GM23338 (cell line): Measurements from ENCODE around the gene SDHB. TPM values are rescaled to one million over a fixed set of nuclear protein-coding genes. Genes with fewer than 3 reads are reported as not detected.
"Not testable (repeated sequence)": the region's sequence is repeated elsewhere in the genome, so short reads cannot be mapped to it uniquely, and the experiment has no call there.

ENCODE experiments used
- ATAC-seq: fragments of 200-7000 bp; cut with Tn5 transposase; 3 replicates; pipeline ENCODE4 v1.9.1; 2020
- DNase-seq: peaks from one replicate; pipeline ENCODE4 v3.0.0-alpha.2; 2015; ENCODE audit warnings: low spot score
- H2AFZ ChIP-seq: fragments of 200-600 bp; sonication (generic); 2 replicates; pipeline ENCODE4 v1.8.0; 2016; ENCODE audit warnings: antibody characterized with exemption, mild to moderate bottlenecking, moderate library complexity
- H3F3A ChIP-seq: fragments of 200-600 bp; sonication (generic); replicated peaks from 2 replicates; pipeline ENCODE4 v1.8.0; 2017; ENCODE audit warnings: antibody characterized with exemption, mixed run types, low read depth
- H3K27ac ChIP-seq: fragments of 200-600 bp; sonication (generic); 2 replicates; pipeline ENCODE4 v1.6.1; 2016; ENCODE audit warnings: low read depth
- H3K27me3 ChIP-seq: fragments of 200-600 bp; sonication (generic); 2 replicates; pipeline ENCODE4 v1.8.0; 2016; ENCODE audit warnings: mild to moderate bottlenecking, mixed run types, moderate library complexity; ENCODE audit not compliant: insufficient read depth
- H3K36me3 ChIP-seq: fragments of 200-600 bp; sonication (generic); 2 replicates; pipeline ENCODE4 v1.8.0; 2016; ENCODE audit warnings: mild to moderate bottlenecking; ENCODE audit not compliant: insufficient read depth
- H3K4me1 ChIP-seq: fragments of 200-600 bp; sonication (generic); 2 replicates; pipeline ENCODE4 v1.8.0; 2016; ENCODE audit warnings: mild to moderate bottlenecking, moderate library complexity; ENCODE audit not compliant: insufficient read depth
- H3K4me2 ChIP-seq: fragments of 200-600 bp; sonication (generic); 2 replicates; pipeline ENCODE4 v1.7.1; 2017; ENCODE audit warnings: mixed run types
- H3K4me3 ChIP-seq: fragments of 200-600 bp; sonication (generic); 2 replicates; pipeline ENCODE4 v1.6.1; 2016; ENCODE audit warnings: mixed run types
- H3K79me2 ChIP-seq: fragments of 200-600 bp; sonication (generic); replicated peaks from 2 replicates; pipeline ENCODE4 v1.8.0; 2017; ENCODE audit warnings: mild to moderate bottlenecking; ENCODE audit not compliant: insufficient read depth
- H3K9me2 ChIP-seq: fragments of 200-600 bp; sonication (generic); 2 replicates; pipeline ENCODE4 v1.8.0; 2017; ENCODE audit not compliant: insufficient read depth
- H4K20me1 ChIP-seq: fragments of 200-600 bp; sonication (generic); replicated peaks from 2 replicates; pipeline ENCODE4 v1.8.0; 2017; ENCODE audit warnings: mild to moderate bottlenecking; ENCODE audit not compliant: insufficient read depth
- H3K27ac Mint-ChIP-seq: 2 replicates; pipeline ENCODE4 v1.8.0; 2020; ENCODE audit warnings: inconsistent platforms, mild to moderate bottlenecking, moderate library complexity, mixed read lengths
- H3K27me3 Mint-ChIP-seq: 3 replicates; pipeline ENCODE4 v1.8.0; 2022; ENCODE audit warnings: low read depth, mild to moderate bottlenecking, moderate library complexity, mixed read lengths, inconsistent platforms; ENCODE audit not compliant: insufficient read depth, poor library complexity
- H3K36me3 Mint-ChIP-seq: 3 replicates; pipeline ENCODE4 v1.8.0; 2021; ENCODE audit warnings: low read depth, mild to moderate bottlenecking, inconsistent platforms, moderate library complexity, mixed read lengths
- H3K4me1 Mint-ChIP-seq: 3 replicates; pipeline ENCODE4 v1.8.0; 2020; ENCODE audit warnings: mild to moderate bottlenecking, inconsistent platforms, mixed read lengths
- H3K4me3 Mint-ChIP-seq: 3 replicates; pipeline ENCODE4 v1.8.0; 2021; ENCODE audit warnings: moderate library complexity, mild to moderate bottlenecking, inconsistent platforms, mixed read lengths
- H3K9me3 Mint-ChIP-seq: 3 replicates; pipeline ENCODE4 v1.8.0; 2020; ENCODE audit warnings: moderate library complexity, mild to moderate bottlenecking, inconsistent platforms, mixed read lengths
- CREB1 ChIP-seq: fragments of 250-450 bp; sonication (Bioruptor Pico); IDR thresholded peaks from 2 replicates; pipeline ENCODE4 v1.5.0; 2020; ENCODE audit warnings: low read depth, mild to moderate bottlenecking, moderate library complexity
- CTCF ChIP-seq, 2 experiments: fragments of 200-600 bp in 1 of 2; sonication (generic) in 1 of 2; conservative IDR thresholded peaks; 2 replicates each; pipeline versions ENCODE4 v1.5.1 to v1.6.1; 2016 to 2017; ENCODE audit warnings: antibody characterized with exemption in 2 of 2, low read depth in 2 of 2, mild to moderate bottlenecking in 2 of 2, moderate library complexity in 1 of 2
- ETS1 ChIP-seq: IDR thresholded peaks from 2 replicates; pipeline ENCODE4 v1.6.1; 2016; ENCODE audit warnings: antibody characterized with exemption
- EZH2 ChIP-seq: fragments of 200-600 bp; sonication (generic); IDR thresholded peaks from one replicate; pipeline ENCODE4 v1.8.0; 2017; ENCODE audit warnings: antibody characterized with exemption, mild to moderate bottlenecking, low read depth; ENCODE audit not compliant: unreplicated experiment
- JUNB ChIP-seq: IDR thresholded peaks from one replicate; pipeline ENCODE4 v1.6.1; 2016; ENCODE audit warnings: antibody characterized with exemption; ENCODE audit not compliant: unreplicated experiment
- NANOG ChIP-seq: IDR thresholded peaks from 2 replicates; pipeline ENCODE4 v1.6.1; 2016; ENCODE audit warnings: antibody characterized with exemption, borderline replicate concordance
- POLR2AphosphoS5 ChIP-seq: IDR thresholded peaks from 2 replicates; pipeline ENCODE4 v1.6.1; 2016; ENCODE audit warnings: antibody characterized with exemption, low read depth
- REST ChIP-seq: IDR thresholded peaks from one replicate; pipeline ENCODE4 v1.6.1; 2018; ENCODE audit warnings: antibody characterized with exemption; ENCODE audit not compliant: unreplicated experiment
- STAT1 ChIP-seq: IDR thresholded peaks from one replicate; pipeline ENCODE4 v1.6.1; 2016; ENCODE audit warnings: antibody characterized with exemption; ENCODE audit not compliant: unreplicated experiment
- ZNF331 ChIP-seq: fragments of 250-450 bp; sonication (Bioruptor Pico); IDR thresholded peaks from 2 replicates; pipeline ENCODE4 v1.5.0; 2020; ENCODE audit warnings: low read depth, mild to moderate bottlenecking, moderate library complexity
- polyA plus RNA-seq: library from polyadenylated mRNA; unstranded; fragments of >200 nt; fragmentation: Nextera tagmentation; extraction: Ambion mirVana; gene quantifications from 2 replicates; pipeline ENCODE4 v1.2.1, GENCODE V29; 2016
- total RNA-seq: library from RNA; depleted of rRNA; stranded (reverse); fragments of >200 nt; shearing (Covaris generic); gene quantifications from 2 replicates; pipeline ENCODE4 v1.2.3, GENCODE V29; 2014

SDHB gene
- total and polyA plus RNA-seq, 2 experiments from 2014 or later, result 72.8 to 112 TPM

DNA sequence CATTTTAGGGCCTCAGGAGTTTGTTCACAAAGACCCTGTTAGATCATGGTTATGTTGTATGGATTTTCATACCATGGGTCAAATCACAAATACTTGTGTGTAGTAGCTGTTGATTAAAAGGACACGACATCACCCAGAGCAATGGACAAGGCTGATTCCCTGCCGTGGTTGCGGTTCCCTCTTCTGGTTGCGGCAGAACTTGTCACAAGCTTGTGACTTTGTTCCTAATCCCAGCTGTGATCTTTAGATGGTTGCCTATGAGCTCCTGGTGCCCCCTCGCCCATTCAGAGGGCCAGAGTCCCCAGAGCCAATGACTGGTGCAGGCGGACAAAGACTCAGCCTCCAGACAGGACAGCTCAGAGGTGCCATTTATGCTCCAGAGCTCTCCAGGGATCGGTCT is 11.8 kb upstream of the SDHB start (continued):
- no peak for TF ChIP-seq REST
- TF ChIP-seq NANOG, result no peak
- TF ChIP-seq POLR2AphosphoS5, result no peak
- TF ChIP-seq JUNB, result no peak
- no peak for TF ChIP-seq ETS1
- no peak for TF ChIP-seq STAT1
- TF ChIP-seq CREB1, result no peak
- no peak for TF ChIP-seq EZH2

GRCh38 chr1:17062751-17063150 is 8.9 kb upstream of the SDHB start:
- H3K27me3 Mint-ChIP-seq, H3K36me3 Mint-ChIP-seq, H3K79me2 ChIP-seq, H3K9me3 Mint-ChIP-seq, H3K4me3 Mint-ChIP-seq, H3K27ac ChIP-seq, H3K4me3 ChIP-seq, H4K20me1 ChIP-seq, H3K27me3 ChIP-seq, H3K27ac Mint-ChIP-seq, H3K9me2 ChIP-seq, H3K4me2 ChIP-seq, H2AFZ ChIP-seq, H3F3A ChIP-seq, H3K36me3 ChIP-seq, ATAC-seq: not testable (repeated sequence)
- DNase-seq, result peak; percentile 41
- H3K4me1 ChIP-seq, result peaks cover 35% of the 10 kb centered on the region
- peaks cover 22% of the 10 kb centered on the region for H3K4me1 Mint-ChIP-seq

GRCh38 chr1:17061892-17062291 is 8.1 kb upstream of the SDHB start:
- H3K36me3 Mint-ChIP-seq, result 0 out of 3 replicates have a peak, but pooled peaks cover 2% of the 10 kb centered on the region
- peaks cover 10% of the 10 kb centered on the region for H3K27me3 Mint-ChIP-seq
- no peak overlapping the region for H3K4me3 Mint-ChIP-seq
- Histone ChIP-seq H4K20me1 (no peaks in the 10 kb centered on the region), H3K9me2 (no peaks in the 10 kb centered on the region), H3K27me3 (no peaks in the 10 kb centered on the region), H3K79me2 (no peaks in the 10 kb centered on the region), H2AFZ (no peak overlapping the region; the same call in 1 of the 2 replicates), H3K36me3 (no peaks in the 10 kb centered on the region; the same call in 1 of the 2 replicates), H3K4me1 (peaks cover 35% of the 10 kb centered on the region), H3K4me3 (no peak overlapping the region), H3F3A (peaks cover 8% of the 10 kb centered on the region; the same call in 1 of the 2 replicates), H3K4me2 (no peak overlapping the region), H3K27ac (no peak overlapping the region)
- ATAC-seq, result no peak
- peaks cover 3% of the 10 kb centered on the region; the same call in 1 of the 3 replicates for H3K9me3 Mint-ChIP-seq
- TF ChIP-seq POLR2AphosphoS5 (no peak), CREB1 (no peak), JUNB (no peak), REST (no peak), EZH2 (no peak), STAT1 (no peak), NANOG (no peak), ZNF331 (CRISPR knock-in tag) (no peak), CTCF (conservative IDR thresholded peaks at IDR 0.05; ENCODE audit: low read depth in 2 of 2) (no peak), ETS1 (no peak)
- peaks cover 22% of the 10 kb centered on the region for H3K4me1 Mint-ChIP-seq
- no peak for DNase-seq
- no peak overlapping the region for H3K27ac Mint-ChIP-seq
